WTC11 (cell line): ENCODE data around the gene MYL7. TPM values are rescaled to one million over a fixed set of nuclear protein-coding genes. Genes with fewer than 3 reads are reported as not detected.
"Not testable (repeated sequence)": the region's sequence is repeated elsewhere in the genome, so short reads cannot be mapped to it uniquely, and the experiment has no call there.

ENCODE experiments used
- ATAC-seq: fragments of 200-7000 bp; cut with Tn5 transposase; 2 replicates; pipeline ENCODE4 v1.10.0; 2021; ENCODE audit warnings: mild to moderate bottlenecking, moderate library complexity
- CTCF ChIA-PET: fragments of 300-600 bp; sonication (Branson Sonifier 250); formaldehyde crosslinking; loops from one replicate; lab custom pipeline; 2021; ENCODE audit warnings: antibody characterized with exemption; lab: Charles Lee
- POLR2A ChIA-PET: fragments of 350-600 bp; sonication (Branson Sonifier 250); formaldehyde crosslinking; loops from one replicate; lab custom pipeline; 2021; ENCODE audit warnings: antibody characterized with exemption; lab: Charles Lee
- DNase-seq: peaks from one replicate; pipeline ENCODE4 v3.0.0; 2021; ENCODE audit warnings: low spot score
- H3K27ac Mint-ChIP-seq: 2 replicates; pipeline ENCODE4 v1.8.0; 2021; ENCODE audit warnings: mixed read lengths
- H3K27me3 Mint-ChIP-seq: 2 replicates; pipeline ENCODE4 v1.8.0; 2021; ENCODE audit warnings: low read depth, mild to moderate bottlenecking, moderate library complexity, mixed read lengths
- H3K36me3 Mint-ChIP-seq: 2 replicates; pipeline ENCODE4 v1.8.0; 2021; ENCODE audit warnings: mixed read lengths
- H3K4me1 Mint-ChIP-seq: 2 replicates; pipeline ENCODE4 v1.8.0; 2022; ENCODE audit warnings: mixed read lengths
- H3K4me3 Mint-ChIP-seq: 2 replicates; pipeline ENCODE4 v1.8.0; 2021; ENCODE audit warnings: mild to moderate bottlenecking, moderate library complexity, mixed read lengths
- H3K9me3 Mint-ChIP-seq: 2 replicates; pipeline ENCODE4 v1.8.0; 2021; ENCODE audit warnings: mixed read lengths
- ARID4B ChIP-seq: sonication (generic); formaldehyde crosslinking; IDR thresholded peaks from 2 replicates; pipeline ENCODE4 v1.8.0; 2023; ENCODE audit warnings: missing genetic modification reagents, mild to moderate bottlenecking, borderline replicate concordance
- ATF6 ChIP-seq: sonication (generic); formaldehyde crosslinking; IDR thresholded peaks from 2 replicates; pipeline ENCODE4 v1.8.1; 2023; ENCODE audit warnings: mild to moderate bottlenecking, missing genetic modification reagents
- CREM ChIP-seq: sonication (generic); formaldehyde crosslinking; IDR thresholded peaks from 2 replicates; pipeline ENCODE4 v1.8.1; 2022; ENCODE audit warnings: mild to moderate bottlenecking, missing genetic modification reagents, moderate library complexity
- E2F4 ChIP-seq: sonication (generic); formaldehyde crosslinking; IDR thresholded peaks from 2 replicates; pipeline ENCODE4 v1.8.1; 2022; ENCODE audit warnings: low read depth, mild to moderate bottlenecking, moderate library complexity, missing genetic modification reagents, borderline replicate concordance
- E2F5 ChIP-seq: sonication (generic); formaldehyde crosslinking; IDR thresholded peaks from 2 replicates; pipeline ENCODE4 v1.8.1; 2022; ENCODE audit warnings: mild to moderate bottlenecking, moderate library complexity, missing genetic modification reagents
- KAT7 ChIP-seq: sonication (generic); formaldehyde crosslinking; IDR thresholded peaks from 2 replicates; pipeline ENCODE4 v1.8.1; 2023; ENCODE audit warnings: missing genetic modification reagents, mild to moderate bottlenecking, borderline replicate concordance
- MYBL2 ChIP-seq: sonication (generic); formaldehyde crosslinking; IDR thresholded peaks from 2 replicates; pipeline ENCODE4 v1.8.1; 2023; ENCODE audit warnings: mild to moderate bottlenecking, moderate library complexity, missing genetic modification reagents
- NR2C2 ChIP-seq: sonication (generic); formaldehyde crosslinking; IDR thresholded peaks from 2 replicates; pipeline ENCODE4 v1.8.0; 2022; ENCODE audit warnings: mild to moderate bottlenecking, missing genetic modification reagents
- OVOL2 ChIP-seq: fragments of 250-450 bp; sonication (Bioruptor Pico); IDR thresholded peaks from 2 replicates; pipeline ENCODE4 v1.9.0; 2021; ENCODE audit warnings: mild to moderate bottlenecking, borderline replicate concordance
- RELA ChIP-seq: sonication (generic); formaldehyde crosslinking; IDR thresholded peaks from 2 replicates; pipeline ENCODE4 v1.8.1; 2022; ENCODE audit warnings: missing genetic modification reagents, mild to moderate bottlenecking, borderline replicate concordance
- SMAD3 ChIP-seq: sonication (generic); formaldehyde crosslinking; IDR thresholded peaks from 2 replicates; pipeline ENCODE4 v1.8.0; 2022; ENCODE audit warnings: missing genetic modification reagents, mild to moderate bottlenecking, borderline replicate concordance
- SP1 ChIP-seq: sonication (generic); formaldehyde crosslinking; conservative IDR thresholded peaks from 2 replicates; pipeline ENCODE4 v1.8.1; 2022; ENCODE audit warnings: missing genetic modification reagents
- ZNF219 ChIP-seq: sonication (generic); formaldehyde crosslinking; IDR thresholded peaks from 2 replicates; pipeline ENCODE4 v1.8.0; 2023; ENCODE audit warnings: missing genetic modification reagents, mild to moderate bottlenecking, borderline replicate concordance
- ZNF416 ChIP-seq: fragments of 250-450 bp; sonication (Bioruptor Pico); IDR thresholded peaks from 2 replicates; pipeline ENCODE4 v1.9.0; 2021; ENCODE audit warnings: mild to moderate bottlenecking, inconsistent platforms
- ZNF423 ChIP-seq: fragments of 250-450 bp; sonication (Bioruptor Pico); IDR thresholded peaks from 2 replicates; pipeline ENCODE4 v2.1.2; 2022; ENCODE audit warnings: mild to moderate bottlenecking, moderate library complexity
- ZNF425 ChIP-seq: fragments of 250-450 bp; sonication (Bioruptor Pico); conservative IDR thresholded peaks from 2 replicates; pipeline ENCODE4 v1.9.0; 2021; ENCODE audit warnings: mild to moderate bottlenecking
- total RNA-seq: library from RNA; stranded (reverse); gene quantifications from 3 replicates; pipeline ENCODE4 v1.2.3, GENCODE V29; 2021

The MYL7 gene
- total RNA-seq, 1 experiment from 2014 or later: 0.90 TPM

- no peak for TF ChIP-seq ATF6 (CRISPR knock-in tag)
These were observed 14.0 kb downstream of the MYL7 start (continued) for GRCh38 chr7:44127161-44127560.

GRCh38 chr7:44126574-44126973, 14.6 kb downstream of the MYL7 start:
- ATAC-seq, H3K4me3 Mint-ChIP-seq, H3K27ac Mint-ChIP-seq, H3K36me3 Mint-ChIP-seq, POLR2A ChIA-PET, DNase-seq: not testable (repeated sequence)
- H3K9me3 Mint-ChIP-seq: peaks cover 10% of the 10 kb centered on the region; the same call in 1 of the 2 replicates
- peaks cover 14% of the 10 kb centered on the region for H3K4me1 Mint-ChIP-seq
- CTCF ChIA-PET: interaction anchor here (0.8 to 1.1 kb wide), 2 partner anchors 22 to 41 kb away, joined by 3 read pairs; partner anchors contain the start of gene AEBP1
- H3K27me3 Mint-ChIP-seq: peaks cover 50% of the 10 kb centered on the region

- ATAC-seq: no peak
- no peak for TF ChIP-seq NR2C2 (CRISPR knock-in tag)
- no peak for TF ChIP-seq RELA (CRISPR knock-in tag)
- TF ChIP-seq, all 79 proteins: peak for 0
- DNase-seq: no peak
- peaks cover 10% of the 10 kb centered on the region for H3K4me1 Mint-ChIP-seq
- peaks cover 40% of the 10 kb centered on the region for H3K27me3 Mint-ChIP-seq
- peaks cover 18% of the 10 kb centered on the region for H3K36me3 Mint-ChIP-seq
- CTCF ChIA-PET: interaction anchor here (1.0 to 2.6 kb wide), 8 partner anchors 8 to 96 kb away, joined by 3 to 17 read pairs (median 6); partner anchors contain the start of gene DBNL
- H3K9me3 Mint-ChIP-seq: peaks cover 10% of the 10 kb centered on the region; the same call in 1 of the 2 replicates
- H3K27ac Mint-ChIP-seq: no peak overlapping the region
- POLR2A ChIA-PET: interaction anchor here (0.6 to 1.2 kb wide), 3 partner anchors 12 to 220 kb away, joined by 3 to 4 read pairs (median 4); no protein-coding TSS in a partner anchor
- no peak overlapping the region for H3K4me3 Mint-ChIP-seq
These were observed 16.3 kb downstream of the MYL7 start for GRCh38 chr7:44124822-44125202.

GRCh38 chr7:44123190-44124003, 17.7 kb downstream of the MYL7 start, which contains the start of gene POLD2:
TSS of gene POLD2 (minus strand) at chr7:44123548. CDS start at chr7:44122053, 1,495 bp downstream.
- peak within 1 kb of the TSS; percentile 92 for H3K4me3 Mint-ChIP-seq
- peak within 1 kb of the TSS; percentile 68; the same call in 1 of the 2 replicates for H3K27ac Mint-ChIP-seq
- ChIA-PET CTCF (interaction anchor here (0.6 to 2.6 kb wide), 22 partner anchors 8 to 117 kb away, joined by 3 to 17 read pairs (median 4); partner anchors contain the start of genes DBNL and YKT6), POLR2A (interaction anchor here (0.7 to 1.2 kb wide), 5 partner anchors 9 to 80 kb away, joined by 3 to 4 read pairs (median 3); partner anchors contain the start of gene AEBP1)
- peaks cover 35% of the 10 kb centered on the region for H3K27me3 Mint-ChIP-seq
- peaks cover 29% of the 10 kb centered on the region for H3K36me3 Mint-ChIP-seq
- H3K4me1 Mint-ChIP-seq: peaks cover 10% of the 10 kb centered on the region
- DNase-seq (peak; percentile 98), ATAC-seq (peak; percentile 99)
- peaks cover 10% of the 10 kb centered on the region; the same call in 1 of the 2 replicates for H3K9me3 Mint-ChIP-seq
- peak; percentile 78; the same call in 1 of the 2 replicates for TF ChIP-seq MYBL2 (CRISPR knock-in tag)
- TF ChIP-seq ARID4B (CRISPR knock-in tag): peak; percentile 83
- no peak for TF ChIP-seq ZNF219 (CRISPR knock-in tag)
- 0 out of 2 replicates have a peak, but pooled peaks have one; percentile 26 for TF ChIP-seq E2F4
- 0 out of 2 replicates have a peak, but pooled peaks have one; percentile 34 for TF ChIP-seq CREM
- no peak for TF ChIP-seq OVOL2 (CRISPR knock-in tag)
- no peak for TF ChIP-seq ZNF425 (CRISPR knock-in tag)
- peak; percentile 83 for TF ChIP-seq SMAD3 (CRISPR knock-in tag)
- peak; percentile 97 for TF ChIP-seq SP1
- 0 out of 2 replicates have a peak, but pooled peaks have one; percentile 20 for TF ChIP-seq ZNF416 (CRISPR knock-in tag)
- no peak for TF ChIP-seq ZNF423
- no peak for TF ChIP-seq KAT7 (CRISPR knock-in tag)
- peak; percentile 55 for TF ChIP-seq E2F5 (CRISPR knock-in tag)
